ENCODE data around the gene TCF12. TPM values are rescaled to one million over a fixed set of nuclear protein-coding genes. Genes with fewer than 3 reads are reported as not detected.

Gene TCF12
- total and polyA plus RNA-seq, 2 donors (not counting 3 experiments of a cell fraction or from before 2014, with no cell fraction given): 72.1 to 133 TPM

- POLR2A ChIA-PET: interaction anchor here (0.6 kb wide), 1 partner anchor 13 kb away, joined by 3 read pairs; no protein-coding TSS in a partner anchor
These were observed 199.8 kb downstream of the TCF12 start for GRCh38 chr15:57118013-57118799.

More at GRCh38 chr15:57118013-57118799, 199.8 kb downstream of the TCF12 start:
- H3K4me2 ChIP-seq (ENCODE audit: insufficient read depth, low read length): peak overlapping the region; percentile 38
- H3K4me1 ChIP-seq (ENCODE audit: control insufficient read depth, extremely low read depth, insufficient read depth, low read length): peaks cover 42% of the 10 kb centered on the region
- peak; percentile 75 for FAIRE-seq
- intact Hi-C loops (cut with micrococcal nuclease) (no loop called here), dilution Hi-C loops (cut with MboI; ENCODE audit: extremely low pct_ligation_motif_present, low sequenced_read_pairs) (no loop called here)
- H3K4me3 ChIP-seq (replicated peaks in 1 of 3; ENCODE audit: insufficient read depth in 1 of 3, low read depth in 1 of 3, low read length in 3 of 3): no peak overlapping the region
- CTCF ChIA-PET: interaction anchor here (1.1 to 2.4 kb wide), 6 partner anchors 14 to 143 kb away, joined by 3 to 8 read pairs (median 4); no protein-coding TSS in a partner anchor
- H3K9ac ChIP-seq (replicated peaks; ENCODE audit: extremely low read depth, insufficient read depth, low read length): peak overlapping the region; percentile 3
- H3K36me3 ChIP-seq (ENCODE audit: control insufficient read depth in 2 of 2, extremely low read depth in 1 of 2, insufficient read depth in 2 of 2, low read length in 2 of 2): no peaks in the 10 kb centered on the region
- no peaks in the 10 kb centered on the region for H3K27me3 ChIP-seq (ENCODE audit: control insufficient read depth in 2 of 2, insufficient read depth in 2 of 2, low read length in 2 of 2)
- H3K9me1 ChIP-seq (replicated peaks; ENCODE audit: control insufficient read depth, extremely low read depth, insufficient read depth, low read length): no peaks in the 10 kb centered on the region
- peak; percentile 81 for DNase-seq (ENCODE audit: low read depth, low spot score)
- no TSS peak for BruUV-seq (replicated peaks)
- H3K27ac ChIP-seq (ENCODE audit: insufficient read depth, low read depth, low read length): peak overlapping the region; percentile 0
- TF ChIP-seq POLR2A (IDR thresholded peaks at IDR 0.05; ENCODE audit: low read depth, low read length) (no peak), GATA2 (IDR thresholded peaks at IDR 0.05; ENCODE audit: insufficient read depth, insufficient read length, low read depth, low read length) (peak; percentile 54), POLR2AphosphoS5 (IDR thresholded peaks at IDR 0.05; ENCODE audit: insufficient read depth, low read depth, low read length) (no peak), EZH2 (IDR thresholded peaks at IDR 0.05; ENCODE audit: borderline replicate concordance, low read depth, low read length, severe bottlenecking) (no peak), FOS (IDR thresholded peaks at IDR 0.05; ENCODE audit: borderline replicate concordance, insufficient read depth, low read length) (peak; percentile 56), MYC (IDR thresholded peaks at IDR 0.05; ENCODE audit: low read depth, low read length) (no peak), JUN (IDR thresholded peaks at IDR 0.05; ENCODE audit: borderline replicate concordance, insufficient read depth, insufficient read length, low read depth) (peak; percentile 49)
- TF ChIP-seq, protein P1, sequence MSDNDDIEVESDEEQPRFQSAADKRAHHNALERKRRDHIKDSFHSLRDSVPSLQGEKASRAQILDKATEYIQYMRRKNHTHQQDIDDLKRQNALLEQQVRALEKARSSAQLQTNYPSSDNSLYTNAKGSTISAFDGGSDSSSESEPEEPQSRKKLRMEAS (IDR thresholded peaks at IDR 0.05; ENCODE audit: insufficient read depth, insufficient read length): no peak
- TF ChIP-seq, protein P2, sequence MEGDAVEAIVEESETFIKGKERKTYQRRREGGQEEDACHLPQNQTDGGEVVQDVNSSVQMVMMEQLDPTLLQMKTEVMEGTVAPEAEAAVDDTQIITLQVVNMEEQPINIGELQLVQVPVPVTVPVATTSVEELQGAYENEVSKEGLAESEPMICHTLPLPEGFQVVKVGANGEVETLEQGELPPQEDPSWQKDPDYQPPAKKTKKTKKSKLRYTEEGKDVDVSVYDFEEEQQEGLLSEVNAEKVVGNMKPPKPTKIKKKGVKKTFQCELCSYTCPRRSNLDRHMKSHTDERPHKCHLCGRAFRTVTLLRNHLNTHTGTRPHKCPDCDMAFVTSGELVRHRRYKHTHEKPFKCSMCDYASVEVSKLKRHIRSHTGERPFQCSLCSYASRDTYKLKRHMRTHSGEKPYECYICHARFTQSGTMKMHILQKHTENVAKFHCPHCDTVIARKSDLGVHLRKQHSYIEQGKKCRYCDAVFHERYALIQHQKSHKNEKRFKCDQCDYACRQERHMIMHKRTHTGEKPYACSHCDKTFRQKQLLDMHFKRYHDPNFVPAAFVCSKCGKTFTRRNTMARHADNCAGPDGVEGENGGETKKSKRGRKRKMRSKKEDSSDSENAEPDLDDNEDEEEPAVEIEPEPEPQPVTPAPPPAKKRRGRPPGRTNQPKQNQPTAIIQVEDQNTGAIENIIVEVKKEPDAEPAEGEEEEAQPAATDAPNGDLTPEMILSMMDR (IDR thresholded peaks at IDR 0.05; ENCODE audit: extremely low read depth in 1 of 2, insufficient read depth in 1 of 2, low read depth in 1 of 2, low read length in 2 of 2): no peak
- no peak overlapping the region for H2AFZ ChIP-seq (ENCODE audit: low read depth, low read length)
- H3K9me3 ChIP-seq (replicated peaks; ENCODE audit: control insufficient read depth, insufficient read depth, low read length): no peaks in the 10 kb centered on the region
- no peaks in the 10 kb centered on the region for H4K20me1 ChIP-seq (replicated peaks; ENCODE audit: control insufficient read depth, extremely low read depth, insufficient read depth, low read length)
- peaks cover 35% of the 10 kb centered on the region for H3K79me2 ChIP-seq (ENCODE audit: control insufficient read depth, insufficient read depth, low read length)
